Activated CD8-positive, alpha-beta memory T cell treated with anti-CD3 and anti-CD28 coated beads for 36 hours (primary cell): ENCODE measurements around the gene GOLGA6L26. TPM values are rescaled to one million over a fixed set of nuclear protein-coding genes. Genes with fewer than 3 reads are reported as not detected.
"Not testable (repeated sequence)": the region's sequence is repeated elsewhere in the genome, so short reads cannot be mapped to it uniquely, and the experiment has no call there.

ENCODE experiments used
- CTCF ChIA-PET: fragments of 350-600 bp; sonication (Branson Sonifier 250); formaldehyde crosslinking; loops from one replicate; lab custom pipeline; 2021; ENCODE audit warnings: antibody characterized with exemption; lab: Charles Lee
- POLR2A ChIA-PET: fragments of 350-600 bp; sonication (Branson Sonifier 250); formaldehyde crosslinking; loops from one replicate; lab custom pipeline; 2021; ENCODE audit warnings: antibody characterized with exemption; lab: Charles Lee
- total RNA-seq, 2 experiments: library from RNA; stranded (reverse); gene quantifications; one replicate each; pipeline ENCODE4 v1.2.3, GENCODE V29; 2021

Gene GOLGA6L26, protein sequence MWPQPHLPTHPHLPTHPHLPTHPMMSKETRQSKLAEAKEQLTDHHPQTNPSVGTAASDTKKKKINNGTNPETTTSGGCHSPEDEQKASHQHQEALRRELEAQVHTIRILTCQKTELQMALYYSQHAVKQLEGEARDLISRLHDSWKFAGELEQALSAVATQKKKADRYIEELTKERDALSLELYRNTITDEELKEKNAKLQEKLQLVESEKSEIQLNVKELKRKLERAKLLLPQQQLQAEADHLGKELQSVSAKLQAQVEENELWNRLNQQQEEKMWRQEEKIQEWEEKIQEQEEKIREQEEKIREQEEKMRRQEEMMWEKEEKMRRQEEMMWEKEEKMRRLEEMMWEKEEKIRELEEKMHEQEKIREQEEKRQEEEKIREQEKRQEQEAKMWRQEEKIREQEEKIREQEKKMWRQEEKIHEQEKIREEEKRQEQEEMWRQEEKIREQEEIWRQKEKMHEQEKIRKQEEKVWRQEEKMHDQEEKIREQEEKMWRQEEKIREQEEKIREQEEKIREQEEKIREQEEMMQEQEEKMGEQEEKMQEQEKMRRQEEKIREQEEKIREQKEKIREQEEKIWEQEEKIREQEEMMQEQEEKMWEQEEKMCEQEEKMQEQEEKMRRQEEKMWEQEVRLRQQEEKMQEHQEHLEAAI
- not detected for total RNA-seq

DNA sequence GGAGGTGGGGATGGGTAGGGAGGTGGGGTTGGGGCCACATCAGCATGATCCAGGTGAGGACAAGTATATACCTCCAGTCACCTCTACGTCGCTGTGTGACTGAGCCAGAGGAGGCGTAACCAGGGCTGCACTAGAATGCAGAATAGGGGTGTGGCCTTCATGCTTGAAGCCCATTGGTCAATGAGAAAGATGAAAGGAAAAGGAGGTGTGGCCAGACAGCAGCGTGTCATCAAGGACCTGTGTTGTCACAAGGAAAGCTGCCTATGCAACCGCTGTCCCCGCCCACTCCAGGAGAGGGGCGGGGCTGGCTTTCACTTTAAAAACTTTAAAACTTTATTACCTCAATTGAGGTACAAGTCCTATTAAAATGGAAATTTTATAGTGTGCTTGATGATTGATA lies at the start of gene GOLGA6L26:
GOLGA6L26 (minus strand) TSS at position 101 of the 400 bp plus-strand sequence; CDS start at position 40, 61 bp downstream.
- POLR2A ChIA-PET, CTCF ChIA-PET: not testable (repeated sequence)

DNA sequence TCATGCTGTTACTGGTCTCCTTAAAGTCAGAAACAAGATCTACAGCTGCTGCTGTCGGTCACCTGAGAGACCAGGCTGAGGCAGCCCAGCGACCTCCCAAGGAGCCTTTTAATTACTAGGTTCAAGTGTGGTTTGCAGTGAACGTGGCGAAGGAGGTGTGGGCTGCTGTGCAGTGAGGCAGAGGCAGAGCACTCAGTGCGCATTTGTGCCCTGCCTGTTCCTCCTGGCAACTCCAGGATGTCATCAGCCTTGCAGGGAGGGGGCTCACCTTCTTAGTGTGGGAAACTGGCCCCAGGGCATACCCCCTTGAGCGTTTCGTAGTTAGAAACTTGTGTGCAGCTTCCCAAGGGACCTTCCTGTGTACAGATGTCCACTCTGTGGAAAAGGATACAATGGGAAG lies 47.2 kb upstream of the GOLGA6L26 start:
- CTCF ChIA-PET, POLR2A ChIA-PET: not testable (repeated sequence)

DNA sequence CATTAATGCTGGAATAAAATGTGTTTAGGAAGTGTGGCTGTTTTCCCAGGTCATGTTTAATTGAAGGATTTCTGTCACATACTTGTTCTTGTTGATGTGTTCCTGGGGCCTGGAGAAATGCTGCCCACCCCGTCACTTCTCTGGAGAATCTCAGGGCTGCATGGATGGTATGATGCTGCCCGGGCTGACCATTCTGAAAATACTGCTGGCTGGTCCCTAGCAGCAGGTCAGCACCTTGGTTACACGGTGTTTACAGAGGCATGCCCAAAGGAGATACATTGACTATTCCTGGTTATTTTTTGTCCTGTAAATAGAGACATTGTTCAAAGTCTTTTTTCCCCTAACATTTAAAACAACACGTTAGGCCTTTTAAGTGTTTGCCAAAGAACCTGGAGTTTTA lies 46.7 kb upstream of the GOLGA6L26 start:
- CTCF ChIA-PET, POLR2A ChIA-PET: not testable (repeated sequence)

DNA sequence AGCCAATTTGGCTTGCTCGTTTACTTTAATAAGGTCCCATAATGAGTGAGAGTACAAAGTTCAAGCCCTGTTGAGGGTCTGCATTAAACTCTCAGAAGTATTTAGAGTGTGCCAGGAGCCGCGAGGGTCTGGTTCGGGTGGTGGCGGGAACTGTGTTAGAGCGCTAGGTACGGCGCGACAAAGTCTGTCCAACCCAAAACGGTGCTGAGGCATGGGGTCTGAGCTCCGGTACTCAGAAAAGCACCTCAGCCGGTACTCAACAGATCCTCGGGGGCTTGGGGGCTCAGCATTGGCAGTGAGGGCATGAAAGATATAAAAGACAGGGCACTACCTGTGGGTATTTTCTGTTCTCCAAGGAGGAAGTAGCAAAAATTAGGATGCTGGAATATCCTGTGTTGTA lies 45.0 kb upstream of the GOLGA6L26 start:
- CTCF ChIA-PET: not testable (repeated sequence)

DNA sequence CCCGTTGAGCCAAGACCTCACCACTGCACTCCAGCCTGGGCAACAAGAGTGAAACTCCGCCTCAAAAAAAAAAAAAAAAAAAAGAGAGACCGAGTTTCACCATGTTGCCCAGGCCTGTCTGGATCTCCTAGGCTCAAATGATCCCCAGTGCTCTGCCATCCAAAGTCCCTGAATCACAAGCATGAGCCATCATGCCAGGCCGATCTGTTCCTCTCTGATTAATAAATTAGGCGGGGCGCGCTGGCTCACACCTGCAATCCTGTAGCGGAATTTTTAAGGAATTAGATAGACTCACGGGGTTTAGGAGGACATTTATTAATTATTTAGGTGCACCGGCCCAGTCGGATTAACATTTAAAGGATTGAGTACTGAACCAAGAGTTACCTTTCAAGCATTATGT lies 40.2 kb upstream of the GOLGA6L26 start:
- CTCF ChIA-PET, POLR2A ChIA-PET: not testable (repeated sequence)

More for the DNA sequence above, 45.0 kb upstream of the GOLGA6L26 start:
- POLR2A ChIA-PET: not testable (repeated sequence)

DNA sequence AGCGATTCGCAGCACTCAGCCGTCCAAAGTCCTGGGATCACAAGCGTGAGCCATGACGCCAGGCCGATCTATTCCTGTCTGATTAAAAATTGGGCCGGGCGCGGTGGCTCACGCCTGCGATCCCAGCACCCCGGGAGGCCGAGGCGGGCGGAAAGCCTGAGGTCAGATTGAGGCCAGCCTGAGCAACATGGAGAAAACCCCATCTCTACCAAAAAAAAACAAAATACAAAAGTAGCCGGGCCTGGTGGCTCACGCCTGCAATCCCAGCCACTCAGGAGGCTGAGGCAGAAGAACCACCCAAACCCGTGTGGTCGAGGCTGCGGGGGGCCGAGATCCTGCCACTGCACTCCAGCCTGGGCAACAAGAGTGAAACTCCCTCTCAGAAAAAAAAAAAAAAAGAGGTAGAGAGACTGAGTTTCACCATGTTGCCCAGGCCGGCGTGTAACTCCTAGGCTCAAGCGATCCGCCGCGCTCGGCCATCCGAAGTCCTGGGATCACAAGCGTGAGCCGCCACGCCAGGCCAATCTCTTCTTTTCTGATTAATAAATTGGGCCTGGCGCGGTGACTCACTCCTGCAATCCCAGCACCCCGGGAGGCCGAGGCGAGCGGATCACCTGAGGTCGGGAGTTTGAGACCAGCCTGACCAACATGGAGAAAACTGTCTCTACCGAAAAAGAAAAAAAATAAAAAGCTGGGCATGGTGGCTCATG lies 39.0 kb upstream of the GOLGA6L26 start:
- POLR2A ChIA-PET, CTCF ChIA-PET: not testable (repeated sequence)

DNA sequence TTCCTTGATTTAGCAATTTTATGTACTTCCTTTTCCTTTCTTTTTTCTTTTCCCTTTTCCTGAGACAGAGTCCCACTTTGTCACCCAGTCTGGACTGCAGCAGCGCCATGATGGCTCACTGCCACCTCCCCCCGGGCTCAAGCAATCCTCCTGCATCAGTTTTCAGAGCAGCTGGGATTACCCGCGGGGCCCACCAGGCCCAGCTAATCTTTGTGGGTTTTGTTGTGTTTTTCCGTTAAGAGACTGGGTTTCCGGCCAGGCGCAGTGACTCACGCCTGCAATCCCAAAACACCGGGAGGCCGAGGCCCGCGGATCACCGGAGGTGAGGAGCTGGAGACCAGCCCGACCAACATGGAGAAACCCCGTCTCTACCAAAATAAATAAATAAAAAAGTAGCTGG lies 38.3 kb upstream of the GOLGA6L26 start:
- POLR2A ChIA-PET: no interaction called here

DNA sequence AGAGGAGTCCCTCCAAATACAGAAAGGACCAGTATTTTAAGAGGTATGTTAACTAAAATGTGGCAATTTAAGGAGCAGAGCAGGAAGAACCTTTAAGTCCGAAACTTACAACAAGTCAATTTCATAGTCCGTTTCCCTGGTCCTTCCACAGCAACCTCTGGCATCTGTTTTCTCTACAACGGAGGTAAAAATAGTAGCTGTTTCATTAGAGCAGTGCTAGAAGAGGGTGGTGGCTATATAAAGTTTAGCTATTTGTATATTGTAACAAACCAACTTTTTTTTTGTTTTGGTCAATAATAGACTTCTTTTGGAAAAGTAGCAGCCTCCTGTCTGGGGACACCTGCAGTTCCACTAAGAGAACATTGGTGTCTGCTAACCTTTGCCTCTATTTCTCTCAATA lies 37.9 kb upstream of the GOLGA6L26 start:
- CTCF ChIA-PET: not testable (repeated sequence)

More for the DNA sequence above, 38.3 kb upstream of the GOLGA6L26 start:
- CTCF ChIA-PET: no interaction called here

DNA sequence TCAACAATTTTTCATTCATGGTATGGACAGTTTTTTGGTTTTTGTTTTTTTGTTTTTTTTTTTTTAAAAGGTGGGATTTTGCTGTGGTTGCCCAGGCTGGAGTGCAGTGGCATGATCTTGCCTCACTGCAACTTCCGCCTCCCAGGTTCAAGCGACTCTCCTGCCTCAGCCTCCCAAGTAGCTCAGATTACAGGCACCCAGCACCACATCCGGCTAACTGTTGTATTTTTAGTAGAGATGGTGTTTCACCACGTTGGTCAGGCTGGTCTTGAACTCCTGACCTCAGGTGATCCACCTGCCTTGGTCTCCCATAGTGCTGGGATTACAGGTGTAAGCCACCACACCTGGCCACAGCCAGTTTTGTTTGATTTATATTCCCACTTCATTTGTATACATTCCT lies 37.1 kb upstream of the GOLGA6L26 start:
- CTCF ChIA-PET: not testable (repeated sequence)

More for the DNA sequence above, 37.9 kb upstream of the GOLGA6L26 start:
- POLR2A ChIA-PET: not testable (repeated sequence)

DNA sequence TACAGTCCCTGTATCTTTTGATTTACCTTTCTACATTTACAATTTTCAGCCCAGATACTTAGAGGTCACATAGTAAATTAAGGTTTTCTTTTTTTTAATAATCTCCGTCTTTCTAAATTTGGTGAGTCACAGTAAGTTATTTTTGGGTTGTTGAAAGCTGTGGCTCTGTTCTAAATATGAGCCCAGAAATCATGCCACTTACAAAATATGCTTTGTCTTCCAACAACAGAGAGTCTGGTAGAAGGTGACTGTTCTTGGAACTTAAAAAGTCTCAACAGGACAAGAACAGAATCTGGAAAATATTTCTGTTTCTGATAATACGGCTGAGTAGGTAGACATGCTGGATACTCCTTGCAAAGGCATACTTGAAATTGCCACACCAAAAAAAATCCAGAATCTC lies 36.6 kb upstream of the GOLGA6L26 start:
- CTCF ChIA-PET: no interaction called here
- POLR2A ChIA-PET: no interaction called here

More for the DNA sequence above, 37.1 kb upstream of the GOLGA6L26 start:
- POLR2A ChIA-PET: not testable (repeated sequence)

DNA sequence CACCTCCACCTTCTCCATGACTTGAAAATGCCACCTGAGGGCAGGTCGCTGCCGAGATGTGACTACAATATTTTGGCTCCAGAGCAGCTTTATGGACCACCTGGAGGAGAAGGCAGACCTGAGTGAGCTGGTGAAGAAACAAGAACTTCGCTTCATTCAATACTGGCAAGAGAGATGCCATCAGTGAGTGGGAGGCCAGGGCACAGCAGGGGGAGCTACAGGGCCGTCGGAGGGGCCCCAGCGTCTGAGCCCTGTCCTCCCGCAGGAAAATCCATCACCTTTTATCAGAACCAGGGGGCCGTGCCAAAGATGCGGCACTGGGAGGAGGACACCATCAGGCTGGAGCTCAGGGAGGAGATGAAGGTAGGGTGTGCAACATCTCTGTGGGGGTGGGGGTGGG lies 30.3 kb upstream of the GOLGA6L26 start:
- CTCF ChIA-PET, POLR2A ChIA-PET: not testable (repeated sequence)

DNA sequence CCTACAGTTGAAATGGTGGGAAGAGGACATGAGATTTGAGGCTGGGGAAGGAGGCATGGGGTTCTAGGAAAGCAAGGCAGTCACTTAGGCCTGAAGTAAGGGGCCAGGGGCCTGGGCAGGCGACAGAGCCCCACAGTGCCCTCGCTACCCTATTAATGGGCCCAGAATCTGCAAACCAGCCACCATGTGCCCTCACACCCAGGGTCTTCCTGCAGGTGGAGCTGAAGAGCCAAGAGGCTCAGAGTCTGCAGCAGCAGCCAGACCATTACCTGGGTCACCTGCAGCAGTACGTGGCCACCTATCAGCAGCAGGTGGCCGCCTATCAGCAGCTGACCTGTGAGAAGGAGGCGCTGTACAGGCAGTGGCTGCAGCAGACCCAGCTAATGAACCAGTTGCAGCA lies 28.6 kb upstream of the GOLGA6L26 start:
- CTCF ChIA-PET, POLR2A ChIA-PET: not testable (repeated sequence)

DNA sequence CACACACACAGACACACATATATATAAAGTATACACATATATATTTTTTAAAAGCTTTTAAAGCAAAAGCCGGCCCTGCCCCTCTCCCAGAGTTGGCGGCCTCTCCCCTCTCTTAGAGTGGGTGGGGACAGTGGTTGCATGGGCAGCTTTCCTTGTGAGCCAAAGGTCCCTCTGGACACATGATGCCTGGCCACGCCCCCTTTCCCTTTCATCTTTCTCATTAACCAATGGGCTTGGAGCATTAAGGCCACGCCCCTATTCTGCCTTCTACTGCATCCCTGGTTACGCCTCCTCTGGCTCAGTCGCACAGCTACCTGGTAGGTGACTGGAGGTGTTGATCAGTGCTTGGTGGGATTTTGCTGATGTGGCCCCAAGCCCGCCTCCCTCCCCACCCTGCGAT lies 20.5 kb upstream of the GOLGA6L26 start, which contains the start of gene GOLGA8S:
GOLGA8S (plus strand) TSS at position 301 of the 400 bp plus-strand sequence; CDS start at position 363, 62 bp downstream.
- POLR2A ChIA-PET, CTCF ChIA-PET: not testable (repeated sequence)

DNA sequence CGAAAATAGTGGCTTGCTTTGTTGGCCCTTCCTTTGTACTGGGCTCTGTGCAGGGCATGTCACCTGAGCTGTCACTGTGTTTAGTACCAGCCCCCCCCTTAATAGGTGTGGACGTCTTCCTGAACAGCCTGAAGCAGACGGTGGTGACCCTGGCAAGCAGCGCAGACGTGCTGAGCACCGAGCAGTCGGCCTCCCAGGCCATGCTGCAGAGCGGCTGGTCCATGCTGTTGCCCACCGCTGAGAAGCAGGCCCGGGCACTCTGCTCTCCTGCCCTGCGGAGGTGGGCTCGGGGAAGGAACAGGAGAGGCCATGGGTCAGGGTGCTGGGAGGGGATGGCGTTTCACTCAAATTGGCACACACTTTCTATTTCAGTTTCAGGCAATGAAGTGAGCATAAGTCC lies 22.8 kb downstream of the GOLGA6L26 start:
- CTCF ChIA-PET, POLR2A ChIA-PET: not testable (repeated sequence)

DNA sequence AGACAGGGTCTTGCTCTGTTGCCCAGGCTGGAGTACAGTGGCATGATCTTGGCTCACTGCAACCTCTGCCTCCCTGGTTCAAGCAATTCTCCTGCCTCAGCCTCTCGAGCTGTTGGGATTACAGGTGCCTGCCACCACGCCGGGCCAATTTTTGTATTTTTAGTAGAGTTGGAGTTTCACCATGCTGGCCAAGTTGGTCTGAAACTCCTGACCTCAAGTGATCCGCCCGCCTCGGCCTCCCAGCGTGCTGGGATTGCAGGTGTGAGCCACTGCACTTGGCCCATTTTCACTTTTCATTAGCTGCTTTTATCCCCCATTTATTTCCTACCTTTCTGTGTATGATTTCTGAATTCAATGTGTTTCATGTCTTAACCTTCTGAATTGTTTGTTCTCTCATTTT lies 28.1 kb downstream of the GOLGA6L26 start:
- POLR2A ChIA-PET, CTCF ChIA-PET: not testable (repeated sequence)

DNA sequence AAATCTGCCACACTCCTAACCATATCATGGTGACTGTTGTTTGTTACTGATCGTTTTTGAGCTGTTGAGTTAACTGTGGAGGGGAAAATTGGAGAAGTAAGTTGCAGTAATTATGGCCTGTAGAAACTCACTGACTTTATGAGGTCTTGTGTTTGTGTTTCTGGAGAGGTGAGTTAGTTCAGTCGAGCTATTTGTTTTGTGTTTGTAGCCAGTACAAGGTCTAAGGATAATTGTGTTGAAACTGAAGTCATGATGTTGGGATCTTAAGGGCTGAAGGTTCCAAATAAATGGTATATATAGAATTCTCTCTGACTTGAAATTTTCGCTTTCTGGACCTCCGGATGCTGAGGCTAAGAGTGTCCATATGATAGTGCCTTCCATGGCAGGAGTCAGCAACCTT lies 29.2 kb downstream of the GOLGA6L26 start:
- POLR2A ChIA-PET, CTCF ChIA-PET: not testable (repeated sequence)

DNA sequence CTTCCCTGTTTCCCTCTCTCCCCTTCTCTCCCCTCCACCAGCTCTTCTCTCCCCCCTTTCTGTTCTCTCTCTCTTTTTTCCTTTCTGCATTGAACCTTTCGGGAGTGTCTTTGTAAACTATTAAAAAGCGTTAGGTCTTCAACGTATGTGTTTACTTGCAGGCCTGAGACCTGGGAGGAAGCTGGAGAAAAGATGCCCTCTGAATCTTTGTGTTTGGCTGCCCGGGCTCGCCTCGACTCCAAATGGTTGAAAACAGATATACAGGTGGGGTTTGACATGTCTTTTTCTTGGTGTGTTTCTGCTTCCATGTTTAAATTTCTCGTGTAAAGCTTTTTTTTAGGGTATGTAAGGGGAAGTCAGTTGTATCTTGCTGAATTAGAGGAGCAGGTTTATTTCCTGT lies 29.7 kb downstream of the GOLGA6L26 start:
- POLR2A ChIA-PET, CTCF ChIA-PET: not testable (repeated sequence)

DNA sequence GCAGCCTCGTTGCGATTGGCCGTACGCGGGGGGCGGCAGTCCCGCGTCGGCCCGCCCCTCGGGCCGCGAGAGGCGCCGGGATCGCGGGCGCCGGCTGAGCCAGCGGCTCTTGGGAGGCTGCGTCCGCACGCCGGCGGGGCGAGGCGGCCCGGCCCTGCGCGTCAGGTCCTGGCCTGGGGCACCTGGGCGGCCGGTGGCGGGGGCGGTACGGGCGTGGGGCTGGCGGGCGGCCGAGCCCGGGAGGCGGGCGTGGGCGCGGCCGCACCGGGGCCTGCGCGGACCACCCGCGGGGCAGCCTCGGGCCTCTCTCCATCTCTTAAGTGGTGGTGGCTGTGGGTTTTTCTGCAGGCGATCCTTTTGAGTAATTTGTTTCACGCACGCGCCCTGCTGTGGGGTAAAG lies 30.3 kb downstream of the GOLGA6L26 start:
- POLR2A ChIA-PET, CTCF ChIA-PET: not testable (repeated sequence)

DNA sequence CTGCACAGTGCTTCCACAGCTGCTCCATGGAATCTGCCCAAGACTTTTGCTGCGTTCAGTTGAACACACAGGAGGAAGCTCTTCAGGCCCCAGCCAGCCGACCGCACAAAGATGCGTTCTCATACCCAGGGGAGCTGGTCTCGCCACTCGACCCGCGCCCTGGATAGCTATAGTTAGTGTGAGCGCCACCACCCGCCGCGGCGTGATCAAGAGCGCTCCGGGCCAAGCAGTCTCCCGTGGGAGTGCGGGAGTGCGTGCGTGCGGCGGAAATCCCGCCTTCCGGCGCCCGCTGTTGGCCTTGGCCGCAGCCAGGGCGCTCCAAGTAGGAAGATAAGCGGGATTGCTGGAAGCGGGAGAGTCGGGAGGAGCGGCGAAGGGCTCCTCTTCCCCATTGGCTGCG lies 30.8 kb downstream of the GOLGA6L26 start:
- CTCF ChIA-PET, POLR2A ChIA-PET: not testable (repeated sequence)
